ENCODE measurements around the gene HDHD2. TPM values are rescaled to one million over a fixed set of nuclear protein-coding genes. Genes with fewer than 3 reads are reported as not detected.

Gene HDHD2
- polyA plus RNA-seq, 3 donors = 10.6 to 38.1 (median 30.6) TPM

DNA sequence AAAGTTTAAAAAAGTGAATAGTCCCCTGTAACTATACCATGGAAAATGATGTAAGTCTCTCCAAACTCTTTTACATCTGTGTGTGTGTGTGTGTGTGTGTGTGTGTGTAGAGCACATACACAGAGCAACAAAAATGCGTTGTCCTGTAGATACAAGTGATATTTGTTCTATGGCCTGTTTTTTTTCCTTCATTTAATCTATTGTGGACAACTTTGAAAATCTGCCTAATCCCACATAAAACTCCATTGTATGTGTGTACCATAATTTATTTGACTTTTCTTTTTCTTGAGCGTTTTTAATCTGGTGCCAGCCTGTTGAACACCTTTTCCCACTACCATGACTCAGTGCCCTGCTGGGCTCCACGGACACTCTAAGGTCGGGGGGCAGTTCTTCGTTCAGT lies 62.6 kb downstream of the HDHD2 start:
- Histone ChIP-seq H3K4me2 (replicated peaks; ENCODE audit: extremely low read depth, low read length, poor library complexity, severe bottlenecking) (no peak overlapping the region), H2AFZ (ENCODE audit: insufficient read depth, low read depth, low read length, poor library complexity, severe bottlenecking) (no peak overlapping the region), H4K20me1 (ENCODE audit: insufficient read depth, low read length) (no peaks in the 10 kb centered on the region), H3K27me3 (ENCODE audit: control insufficient read depth in 2 of 2, insufficient read depth in 2 of 2, low read length in 2 of 2) (no peaks in the 10 kb centered on the region), H3K9me3 (replicated peaks in 1 of 2; ENCODE audit: control insufficient read depth in 1 of 2, insufficient read depth in 1 of 2, low read length in 2 of 2) (no peaks in the 10 kb centered on the region), H3K79me2 (ENCODE audit: insufficient read depth, low read length) (no peaks in the 10 kb centered on the region), H3K4me3 (replicated peaks in 1 of 3; ENCODE audit: low read depth in 2 of 3, low read length in 3 of 3) (no peak overlapping the region), H3K9ac (ENCODE audit: insufficient read depth, low read length, poor library complexity, severe bottlenecking) (no peak overlapping the region), H3K27ac (ENCODE audit: low read depth in 1 of 2, low read length in 2 of 2) (no peak overlapping the region), H3K4me1 (ENCODE audit: control insufficient read depth in 1 of 2, insufficient read depth in 2 of 2, low read length in 2 of 2) (no peaks in the 10 kb centered on the region), H3K36me3 (replicated peaks in 1 of 2; ENCODE audit: control insufficient read depth in 1 of 2, insufficient read depth in 2 of 2, low read length in 2 of 2) (no peaks in the 10 kb centered on the region)
- Mint-ChIP-seq H3K27ac (no peak overlapping the region), H3K36me3 (no peaks in the 10 kb centered on the region), H3K27me3 (ENCODE audit: low read depth in 3 of 3) (peaks cover 0 to 2% (median 1%) of the 10 kb centered on the region in 3 donors), H3K4me3 (no peak overlapping the region), H3K4me1 (no peaks in the 10 kb centered on the region), H3K9me3 (peaks cover 0 to 1% (median 0%) of the 10 kb centered on the region in 7 donors)
- whole genome bisulfite sequencing (ENCODE audit: insufficient coverage) = no CpG with 5 or more reads among the region's 5 CpGs
- intact Hi-C loops (cut with micrococcal nuclease) = no loop called here
- TF ChIP-seq, protein P1, sequence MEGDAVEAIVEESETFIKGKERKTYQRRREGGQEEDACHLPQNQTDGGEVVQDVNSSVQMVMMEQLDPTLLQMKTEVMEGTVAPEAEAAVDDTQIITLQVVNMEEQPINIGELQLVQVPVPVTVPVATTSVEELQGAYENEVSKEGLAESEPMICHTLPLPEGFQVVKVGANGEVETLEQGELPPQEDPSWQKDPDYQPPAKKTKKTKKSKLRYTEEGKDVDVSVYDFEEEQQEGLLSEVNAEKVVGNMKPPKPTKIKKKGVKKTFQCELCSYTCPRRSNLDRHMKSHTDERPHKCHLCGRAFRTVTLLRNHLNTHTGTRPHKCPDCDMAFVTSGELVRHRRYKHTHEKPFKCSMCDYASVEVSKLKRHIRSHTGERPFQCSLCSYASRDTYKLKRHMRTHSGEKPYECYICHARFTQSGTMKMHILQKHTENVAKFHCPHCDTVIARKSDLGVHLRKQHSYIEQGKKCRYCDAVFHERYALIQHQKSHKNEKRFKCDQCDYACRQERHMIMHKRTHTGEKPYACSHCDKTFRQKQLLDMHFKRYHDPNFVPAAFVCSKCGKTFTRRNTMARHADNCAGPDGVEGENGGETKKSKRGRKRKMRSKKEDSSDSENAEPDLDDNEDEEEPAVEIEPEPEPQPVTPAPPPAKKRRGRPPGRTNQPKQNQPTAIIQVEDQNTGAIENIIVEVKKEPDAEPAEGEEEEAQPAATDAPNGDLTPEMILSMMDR (IDR thresholded peaks at IDR 0.05) = no peak
- DNase-seq = no peak

DNA sequence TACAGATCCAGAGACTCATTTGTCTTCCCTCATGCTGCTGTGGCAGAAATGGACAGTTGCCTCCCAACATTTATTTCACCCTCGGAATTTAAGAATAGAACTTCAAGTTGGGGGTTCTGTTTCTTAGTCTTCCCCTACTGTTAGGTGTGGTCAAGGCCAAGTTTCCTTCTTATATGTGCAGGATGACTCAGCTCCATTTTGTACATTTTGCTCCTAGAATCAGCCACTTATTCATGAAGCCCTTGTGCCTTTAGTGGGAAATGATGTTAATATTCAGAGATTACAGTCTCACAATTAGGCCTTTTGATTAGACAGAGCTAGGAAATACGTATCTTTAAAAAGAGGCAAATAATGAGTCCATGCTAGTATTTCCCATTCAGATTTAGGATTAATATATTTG lies 68.7 kb downstream of the HDHD2 start:
- H3K36me3 Mint-ChIP-seq = no peaks in the 10 kb centered on the region
- Histone ChIP-seq H4K20me1 (ENCODE audit: insufficient read depth, low read length) (no peaks in the 10 kb centered on the region), H3K9ac (ENCODE audit: insufficient read depth, low read length, poor library complexity, severe bottlenecking) (no peak overlapping the region), H2AFZ (ENCODE audit: insufficient read depth, low read depth, low read length, poor library complexity, severe bottlenecking) (no peak overlapping the region), H3K9me3 (replicated peaks in 1 of 2; ENCODE audit: control insufficient read depth in 1 of 2, insufficient read depth in 1 of 2, low read length in 2 of 2) (no peaks in the 10 kb centered on the region), H3K4me1 (ENCODE audit: control insufficient read depth in 1 of 2, insufficient read depth in 2 of 2, low read length in 2 of 2) (no peaks in the 10 kb centered on the region), H3K4me2 (replicated peaks; ENCODE audit: extremely low read depth, low read length, poor library complexity, severe bottlenecking) (no peak overlapping the region), H3K27ac (ENCODE audit: low read depth in 1 of 2, low read length in 2 of 2) (no peak overlapping the region), H3K4me3 (replicated peaks in 1 of 3; ENCODE audit: low read depth in 2 of 3, low read length in 3 of 3) (no peak overlapping the region), H3K36me3 (replicated peaks in 1 of 2; ENCODE audit: control insufficient read depth in 1 of 2, insufficient read depth in 2 of 2, low read length in 2 of 2) (no peaks in the 10 kb centered on the region), H3K27me3 (ENCODE audit: control insufficient read depth in 2 of 2, insufficient read depth in 2 of 2, low read length in 2 of 2) (no peaks in the 10 kb centered on the region), H3K79me2 (ENCODE audit: insufficient read depth, low read length) (no peaks in the 10 kb centered on the region)
- H3K9me3 Mint-ChIP-seq = peaks cover 0 to 1% (median 0%) of the 10 kb centered on the region in 7 donors
- intact Hi-C loops (cut with micrococcal nuclease) = no loop called here
- H3K27ac Mint-ChIP-seq = no peak overlapping the region
- DNase-seq = no peak
- H3K4me3 Mint-ChIP-seq = no peak overlapping the region
- WGBS (ENCODE audit: insufficient coverage) = no CpG with 5 or more reads among the region's 2 CpGs
- peaks cover 0 to 2% (median 2%) of the 10 kb centered on the region in 3 donors for H3K27me3 Mint-ChIP-seq (ENCODE audit: low read depth in 3 of 3)
- no peaks in the 10 kb centered on the region for H3K4me1 Mint-ChIP-seq
- TF ChIP-seq, protein P1 (IDR thresholded peaks at IDR 0.05) = no peak
